Measurements from ENCODE around the gene RMP24.

Gene RMP24

DNA sequence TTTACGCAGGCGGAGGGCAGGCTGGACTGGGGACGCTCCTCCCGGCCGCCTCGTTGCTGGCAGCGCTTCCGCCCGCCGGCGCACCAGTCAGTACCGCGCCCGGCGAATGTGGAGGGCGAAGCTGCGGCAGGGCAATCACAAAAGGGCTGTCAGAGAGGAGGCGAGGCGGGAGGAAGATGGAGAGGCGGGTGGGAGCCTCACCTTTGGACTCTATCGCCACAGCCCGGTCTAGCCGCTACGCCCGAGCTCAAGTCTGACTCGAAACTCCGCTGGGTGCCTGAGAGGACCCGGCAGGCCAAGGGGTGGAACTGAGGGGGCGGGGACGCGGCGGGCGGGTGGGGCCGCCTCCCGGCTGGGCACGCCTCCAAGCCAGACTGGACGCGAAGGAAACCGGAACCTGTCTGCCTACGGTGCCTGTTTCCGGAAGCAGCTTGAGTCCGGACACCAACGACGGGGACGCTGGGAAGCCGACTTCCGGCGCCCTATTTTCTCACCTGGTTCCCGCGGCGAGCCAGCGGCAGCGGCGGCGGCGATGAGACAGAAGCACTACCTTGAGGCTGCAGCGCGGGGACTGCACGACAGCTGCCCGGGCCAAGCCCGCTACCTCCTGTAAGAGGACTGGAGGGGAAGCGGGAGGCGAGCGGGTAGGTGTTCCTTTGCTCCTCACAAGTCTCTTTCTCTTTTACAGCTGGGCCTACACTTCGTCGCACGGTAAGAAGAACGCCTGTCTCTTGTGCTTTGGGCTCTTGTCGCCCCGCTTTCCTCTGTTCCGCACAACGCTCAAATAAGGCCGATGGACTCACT, at the start of gene RMP24:
Gene RMP24, plus strand, starts transcription at position 483 of the 804 bp plus-strand sequence.
- Histone ChIP-seq H3K4me1 (replicated peaks) (peaks cover 13% of the 10 kb centered on the region), H3K27me3 (replicated peaks) (no peaks in the 10 kb centered on the region), H3K36me3 (peaks cover 42% of the 10 kb centered on the region), H3K9me3 (replicated peaks) (no peaks in the 10 kb centered on the region), H3K27ac (peak within 1 kb of the TSS; percentile 25), H3K4me3 (peak within 1 kb of the TSS; percentile 66)
- peak; percentile 89 to 90 for DNase-seq (ENCODE audit: low read depth in 1 of 2, low spot score in 2 of 2)

DNA sequence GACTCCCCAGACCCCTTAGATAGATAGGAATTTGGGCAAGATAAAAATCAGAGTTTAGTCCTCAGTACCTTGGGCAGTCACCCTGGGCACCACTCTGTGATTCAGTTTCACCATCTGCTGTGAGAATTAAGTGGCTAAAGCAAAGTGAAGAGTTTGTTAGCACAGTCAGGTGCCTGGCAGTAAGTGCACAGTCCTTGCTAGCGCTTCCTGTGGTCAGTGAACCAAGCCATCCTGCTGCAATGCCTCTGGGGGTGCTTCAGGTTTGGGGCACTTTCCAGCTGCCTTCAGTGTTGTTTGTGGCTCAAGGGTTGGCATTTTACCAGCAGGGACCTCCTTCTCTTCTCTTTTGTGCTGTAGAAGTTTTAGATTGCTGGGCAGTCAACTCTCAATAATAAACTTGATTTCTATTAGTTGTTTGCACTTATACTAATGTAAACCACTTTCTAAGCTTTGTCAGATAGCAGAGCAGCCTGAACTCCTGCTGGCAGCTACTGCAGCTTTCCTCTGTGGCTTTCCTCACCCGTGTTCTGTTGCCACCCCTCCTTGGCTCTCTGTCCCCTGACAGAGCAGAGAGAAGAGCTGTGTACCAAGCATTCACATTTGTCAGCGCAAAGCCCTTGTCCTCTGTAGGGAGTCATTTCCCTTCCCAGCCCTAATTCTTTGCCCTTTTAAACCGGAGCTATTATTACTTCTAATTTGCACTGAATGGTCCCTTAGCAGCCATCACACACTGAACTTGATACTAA, 48.4 kb upstream of the RMP24 start:
- Histone ChIP-seq H3K4me3 (no peak overlapping the region), H3K27me3 (replicated peaks) (no peaks in the 10 kb centered on the region)

GRCh38 chr18:35926884-35927283, 45.6 kb upstream of the RMP24 start:
- Histone ChIP-seq H3K4me3 (no peak overlapping the region), H3K4me1 (replicated peaks) (no peaks in the 10 kb centered on the region), H3K27me3 (replicated peaks) (no peaks in the 10 kb centered on the region), H3K36me3 (no peaks in the 10 kb centered on the region), H3K27ac (no peak overlapping the region), H3K9me3 (replicated peaks) (no peaks in the 10 kb centered on the region)
- DNase-seq (ENCODE audit: low read depth in 1 of 2, low spot score in 2 of 2) = no peak

More for the DNA sequence above, 48.4 kb upstream of the RMP24 start:
- DNase-seq (ENCODE audit: low read depth in 1 of 2, low spot score in 2 of 2) = no peak
- no peaks in the 10 kb centered on the region for H3K36me3 ChIP-seq
- H3K27ac ChIP-seq = no peak overlapping the region
- no peaks in the 10 kb centered on the region for H3K9me3 ChIP-seq (replicated peaks)
- H3K4me1 ChIP-seq (replicated peaks) = no peaks in the 10 kb centered on the region

- Histone ChIP-seq H3K36me3 (no peaks in the 10 kb centered on the region), H3K9me3 (replicated peaks) (no peaks in the 10 kb centered on the region), H3K4me1 (replicated peaks) (no peaks in the 10 kb centered on the region), H3K27ac (no peak overlapping the region), H3K4me3 (no peak overlapping the region), H3K27me3 (replicated peaks) (no peaks in the 10 kb centered on the region)
- DNase-seq (ENCODE audit: low read depth in 1 of 2, low spot score in 2 of 2) = no peak
Measured at GRCh38 chr18:35927430-35927829, 45.0 kb upstream of the RMP24 start.

GRCh38 chr18:35933982-35934381, 38.5 kb upstream of the RMP24 start:
- no peaks in the 10 kb centered on the region for H3K36me3 ChIP-seq
- H3K4me3 ChIP-seq = no peak overlapping the region
- no peaks in the 10 kb centered on the region for H3K27me3 ChIP-seq (replicated peaks)
- no peak for DNase-seq (ENCODE audit: low read depth in 1 of 2, low spot score in 2 of 2)
- H3K27ac ChIP-seq = no peak overlapping the region
- no peaks in the 10 kb centered on the region for H3K9me3 ChIP-seq (replicated peaks)
- no peaks in the 10 kb centered on the region for H3K4me1 ChIP-seq (replicated peaks)

- Histone ChIP-seq H3K9me3 (replicated peaks) (no peaks in the 10 kb centered on the region), H3K4me1 (replicated peaks) (no peaks in the 10 kb centered on the region), H3K27ac (no peak overlapping the region), H3K36me3 (no peaks in the 10 kb centered on the region), H3K4me3 (no peak overlapping the region), H3K27me3 (replicated peaks) (no peaks in the 10 kb centered on the region)
- DNase-seq (ENCODE audit: low read depth in 1 of 2, low spot score in 2 of 2) = no peak
Measured at GRCh38 chr18:35934891-35935290, 37.6 kb upstream of the RMP24 start.

- no peak for DNase-seq (ENCODE audit: low read depth in 1 of 2, low spot score in 2 of 2)
- no peak overlapping the region for H3K4me3 ChIP-seq
- H3K9me3 ChIP-seq (replicated peaks) = no peaks in the 10 kb centered on the region
- H3K4me1 ChIP-seq (replicated peaks) = no peaks in the 10 kb centered on the region
- H3K27ac ChIP-seq = no peak overlapping the region
- no peaks in the 10 kb centered on the region for H3K36me3 ChIP-seq
- H3K27me3 ChIP-seq (replicated peaks) = no peaks in the 10 kb centered on the region
Measured at GRCh38 chr18:35935805-35936204, 36.7 kb upstream of the RMP24 start.

- H3K4me3 ChIP-seq = no peak overlapping the region
- H3K27ac ChIP-seq = no peak overlapping the region
- no peaks in the 10 kb centered on the region for H3K4me1 ChIP-seq (replicated peaks)
- no peaks in the 10 kb centered on the region for H3K27me3 ChIP-seq (replicated peaks)
- DNase-seq (ENCODE audit: low read depth in 1 of 2, low spot score in 2 of 2) = no peak
- H3K9me3 ChIP-seq (replicated peaks) = no peaks in the 10 kb centered on the region
- H3K36me3 ChIP-seq = no peaks in the 10 kb centered on the region
Measured at GRCh38 chr18:35936951-35937350, 35.5 kb upstream of the RMP24 start.

DNA sequence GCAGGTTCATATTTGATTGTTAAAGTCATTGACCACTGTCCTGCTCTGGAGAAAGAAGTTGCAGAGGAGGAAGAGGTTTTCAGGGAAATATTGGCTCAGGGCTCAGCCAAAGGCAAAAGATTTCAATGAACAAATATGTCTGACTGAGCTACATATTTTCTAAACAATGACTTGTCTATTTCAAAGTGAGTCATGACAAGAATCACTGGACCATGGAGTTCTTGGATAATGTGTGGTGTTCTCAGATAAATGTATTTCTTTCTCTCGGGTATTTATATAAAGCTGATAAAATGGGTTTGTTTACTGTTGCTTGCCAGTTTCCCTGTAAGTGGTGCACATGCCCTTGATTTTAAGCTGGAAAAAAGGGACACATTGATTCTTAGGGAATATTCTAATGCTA, 34.3 kb upstream of the RMP24 start:
- no peaks in the 10 kb centered on the region for H3K27me3 ChIP-seq (replicated peaks)
- H3K4me3 ChIP-seq = no peak overlapping the region
- DNase-seq (ENCODE audit: low read depth in 1 of 2, low spot score in 2 of 2) = no peak
- H3K36me3 ChIP-seq = no peaks in the 10 kb centered on the region
- H3K4me1 ChIP-seq (replicated peaks) = no peaks in the 10 kb centered on the region
- H3K27ac ChIP-seq = no peak overlapping the region
- H3K9me3 ChIP-seq (replicated peaks) = no peaks in the 10 kb centered on the region

DNA sequence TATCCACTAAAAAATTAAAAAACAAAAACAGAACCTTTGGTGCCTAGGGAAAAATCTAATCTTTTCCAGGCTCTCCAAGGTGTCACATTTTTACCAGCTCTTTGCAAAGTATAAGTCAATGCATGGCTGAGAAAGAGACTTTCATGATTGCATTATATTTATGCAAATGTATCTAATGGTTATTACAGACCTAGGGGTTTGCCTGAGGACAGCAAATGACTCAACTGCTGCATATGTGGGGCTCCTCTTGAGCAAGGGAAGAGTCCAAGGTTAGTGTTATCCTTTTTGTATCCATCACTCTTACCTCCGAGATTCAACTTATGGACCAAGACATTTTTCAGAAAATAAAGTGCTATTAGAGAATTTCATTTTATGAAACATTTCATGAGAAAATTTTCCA, 33.9 kb upstream of the RMP24 start:
- H3K9me3 ChIP-seq (replicated peaks) = no peaks in the 10 kb centered on the region
- no peak overlapping the region for H3K27ac ChIP-seq
- no peaks in the 10 kb centered on the region for H3K27me3 ChIP-seq (replicated peaks)
- no peaks in the 10 kb centered on the region for H3K36me3 ChIP-seq
- no peak for DNase-seq (ENCODE audit: low read depth in 1 of 2, low spot score in 2 of 2)
- H3K4me3 ChIP-seq = no peak overlapping the region
- no peaks in the 10 kb centered on the region for H3K4me1 ChIP-seq (replicated peaks)

DNA sequence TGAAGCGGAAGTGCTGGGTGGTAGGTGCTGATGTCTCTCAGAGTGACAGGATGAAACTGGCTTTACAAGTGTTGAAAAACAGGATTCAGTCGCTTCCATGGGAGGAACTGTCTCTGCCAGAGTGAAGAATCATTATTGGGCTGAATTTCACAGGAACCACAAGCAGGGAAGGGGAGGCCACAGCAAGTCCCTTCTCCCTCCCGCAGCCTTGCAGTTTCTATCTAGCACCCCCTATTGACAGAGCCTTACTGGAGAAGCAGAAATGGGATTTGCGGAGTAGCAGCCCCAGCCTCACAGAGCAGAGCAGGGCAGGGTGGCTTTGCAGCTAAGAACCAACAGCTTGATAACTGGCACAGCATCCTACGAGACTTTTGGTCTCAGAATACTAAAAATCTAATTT, 33.3 kb upstream of the RMP24 start:
- no peaks in the 10 kb centered on the region for H3K4me1 ChIP-seq (replicated peaks)
- no peaks in the 10 kb centered on the region for H3K9me3 ChIP-seq (replicated peaks)
- no peaks in the 10 kb centered on the region for H3K27me3 ChIP-seq (replicated peaks)
- no peak overlapping the region for H3K27ac ChIP-seq
- no peak for DNase-seq (ENCODE audit: low read depth in 1 of 2, low spot score in 2 of 2)
- H3K4me3 ChIP-seq = no peak overlapping the region
- no peaks in the 10 kb centered on the region for H3K36me3 ChIP-seq

GRCh38 chr18:35941299-35941698, 31.2 kb upstream of the RMP24 start:
- H3K27me3 ChIP-seq (replicated peaks) = no peaks in the 10 kb centered on the region
- H3K4me1 ChIP-seq (replicated peaks) = no peaks in the 10 kb centered on the region
- no peaks in the 10 kb centered on the region for H3K36me3 ChIP-seq
- H3K27ac ChIP-seq = no peak overlapping the region
- H3K4me3 ChIP-seq = no peak overlapping the region
- H3K9me3 ChIP-seq (replicated peaks) = no peaks in the 10 kb centered on the region
- no peak for DNase-seq (ENCODE audit: low read depth in 1 of 2, low spot score in 2 of 2)

DNA sequence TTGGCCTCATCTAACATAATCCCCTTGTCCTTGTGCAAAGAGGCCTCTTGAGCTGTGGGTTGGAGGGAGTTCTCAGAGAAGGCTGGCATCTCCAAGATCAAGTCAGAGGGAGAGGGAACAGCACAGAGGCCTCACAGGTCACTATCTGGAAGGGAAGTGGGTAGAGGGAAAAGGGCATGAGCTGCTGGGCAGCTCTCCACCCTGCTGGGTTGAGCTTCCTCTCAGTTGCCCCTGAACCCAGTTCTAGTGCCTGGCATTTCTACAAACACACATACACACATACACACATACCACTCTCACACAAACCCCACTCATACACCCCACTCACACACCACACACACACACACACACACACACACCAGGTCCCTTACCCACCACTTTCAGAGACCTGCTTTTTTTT, 30.3 kb upstream of the RMP24 start:
- DNase-seq (ENCODE audit: low read depth in 1 of 2, low spot score in 2 of 2) = no peak
- H3K9me3 ChIP-seq (replicated peaks) = no peaks in the 10 kb centered on the region
- no peaks in the 10 kb centered on the region for H3K36me3 ChIP-seq
- H3K27me3 ChIP-seq (replicated peaks) = no peaks in the 10 kb centered on the region
- no peak overlapping the region for H3K4me3 ChIP-seq
- no peak overlapping the region for H3K27ac ChIP-seq
- H3K4me1 ChIP-seq (replicated peaks) = no peaks in the 10 kb centered on the region

- DNase-seq (ENCODE audit: low read depth in 1 of 2, low spot score in 2 of 2) = no peak
- no peak overlapping the region for H3K27ac ChIP-seq
- H3K4me1 ChIP-seq (replicated peaks) = no peaks in the 10 kb centered on the region
- H3K9me3 ChIP-seq (replicated peaks) = no peaks in the 10 kb centered on the region
- H3K4me3 ChIP-seq = no peak overlapping the region
- H3K36me3 ChIP-seq = no peaks in the 10 kb centered on the region
- H3K27me3 ChIP-seq (replicated peaks) = no peaks in the 10 kb centered on the region
Measured at GRCh38 chr18:35942661-35943060, 29.8 kb upstream of the RMP24 start.
